ENCODE data around the gene ACSL5.

Gene ACSL5

DNA sequence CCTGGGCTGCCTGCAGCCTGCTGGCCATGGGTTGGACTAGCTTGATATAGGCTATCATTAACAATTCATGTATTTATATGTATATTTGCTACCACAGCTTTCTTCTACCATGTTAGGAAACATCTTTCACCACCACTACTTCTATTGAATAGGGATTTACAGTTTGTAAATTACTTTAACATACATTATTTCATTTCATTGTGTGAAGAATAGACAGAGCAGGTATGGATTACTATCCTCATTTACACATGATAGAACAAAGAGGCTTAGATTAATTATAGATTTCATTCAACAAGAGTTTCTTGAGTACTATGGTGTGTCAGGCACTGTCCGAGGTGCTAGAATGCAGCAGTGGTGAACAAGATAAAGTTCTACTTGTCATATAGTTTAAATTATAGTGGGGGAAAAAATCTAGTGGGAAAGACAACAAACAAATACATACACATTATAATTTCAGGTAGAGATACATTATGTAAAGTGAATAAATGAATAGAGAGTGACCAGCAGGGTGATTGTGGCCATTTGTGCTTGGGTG lies 93.7 kb downstream of the ACSL5 start:
- no peak for DNase-seq

DNA sequence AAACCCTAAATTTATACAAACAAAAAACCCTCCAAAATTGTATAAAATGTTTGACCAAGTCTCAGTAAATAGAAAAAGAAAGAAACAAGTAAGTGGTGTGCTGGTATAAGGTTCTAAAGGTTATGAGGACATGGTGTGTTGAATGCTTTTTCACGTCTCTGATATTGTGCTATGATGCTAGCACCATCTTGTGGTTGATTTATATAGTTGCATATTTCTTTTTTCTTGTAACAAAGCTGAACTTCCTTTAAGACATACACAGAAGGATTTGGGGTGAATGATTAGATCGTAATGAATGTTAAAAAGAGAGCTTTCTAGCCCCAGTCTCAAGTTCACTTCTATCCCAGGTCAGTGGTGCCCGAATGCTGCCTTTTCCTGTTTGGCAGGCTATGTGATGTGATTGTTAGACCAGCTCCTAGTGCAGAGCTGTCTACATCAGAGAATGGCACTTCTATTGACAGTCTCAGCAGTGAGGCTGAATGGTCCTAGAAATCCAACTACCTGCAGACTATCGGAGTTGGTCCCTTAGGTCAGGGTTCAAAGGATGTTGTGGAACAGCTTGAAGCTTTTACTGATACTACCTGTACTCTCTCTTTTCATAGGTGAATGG lies 98.1 kb downstream of the ACSL5 start:
- DNase-seq = no peak

DNA sequence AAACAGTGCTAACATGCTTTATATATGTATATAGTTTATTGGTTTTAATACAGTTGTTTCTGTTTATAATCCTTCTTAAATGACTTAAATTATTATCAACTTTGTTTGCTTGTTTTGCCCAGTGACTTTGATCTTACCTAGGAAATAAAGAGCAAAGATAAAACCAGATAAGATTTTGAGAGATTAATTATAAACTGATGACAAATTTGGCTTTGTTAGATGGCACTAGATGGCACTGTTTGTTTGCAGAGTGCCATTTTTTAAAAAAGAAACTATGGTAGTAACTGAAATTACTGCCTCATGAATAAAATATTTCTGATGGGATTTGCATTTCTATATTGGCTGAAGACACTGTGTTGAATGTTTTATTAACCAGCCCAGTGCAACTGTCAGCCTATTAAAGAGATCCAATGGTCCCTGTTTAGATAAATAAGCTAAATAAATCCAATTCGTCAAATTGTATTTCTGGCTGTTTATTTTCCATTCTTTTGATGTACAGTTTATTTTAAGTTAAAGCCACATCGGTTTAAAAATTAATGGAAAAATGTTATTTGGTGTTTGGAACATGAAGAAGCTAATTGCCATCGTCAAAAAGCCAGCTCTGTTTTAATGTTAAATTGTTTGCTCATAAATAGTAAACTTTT lies 101.8 kb downstream of the ACSL5 start:
- no peak for DNase-seq

All from stimulated activated CD4-positive, alpha-beta T cell treated with anti-CD3 and anti-CD28 coated beads, Interleukin-2, amount 100 ng/mL, for 24 hours (primary cell).